Smooth muscle cell (in vitro differentiated cells): ENCODE data around the gene CUTA. TPM values are rescaled to one million over a fixed set of nuclear protein-coding genes. Genes with fewer than 3 reads are reported as not detected.

Experiments used
- DNase-seq: peaks from one replicate; lab custom pipeline; 2025; ENCODE audit not compliant: unreplicated experiment; lab: John Stamatoyannopoulos, UW
- H2AFZ ChIP-seq: fragments of 200-600 bp; sonication (generic); 2 replicates; pipeline ENCODE4 v1.6.0; 2016; ENCODE audit warnings: antibody characterized with exemption, low read depth, mild to moderate bottlenecking
- H3F3A ChIP-seq: fragments of 200-600 bp; sonication (generic); 2 replicates; pipeline ENCODE4 v1.6.0; 2017; ENCODE audit warnings: antibody characterized with exemption, low read depth
- H3K27ac ChIP-seq: fragments of 200-600 bp; sonication (generic); 2 replicates; pipeline ENCODE4 v1.5.1; 2016; ENCODE audit warnings: low read depth, mild to moderate bottlenecking
- H3K27me3 ChIP-seq: fragments of 200-600 bp; sonication (generic); 2 replicates; pipeline ENCODE4 v1.6.1; 2016; ENCODE audit warnings: low read depth, mild to moderate bottlenecking
- H3K36me3 ChIP-seq: fragments of 200-600 bp; sonication (generic); 2 replicates; pipeline ENCODE4 v1.5.1; 2016; ENCODE audit warnings: low read depth
- H3K4me1 ChIP-seq: fragments of 200-600 bp; sonication (generic); 2 replicates; pipeline ENCODE4 v1.5.1; 2016; ENCODE audit warnings: low read depth
- H3K4me2 ChIP-seq: fragments of 200-600 bp; sonication (generic); 2 replicates; pipeline ENCODE4 v1.6.0; 2016; ENCODE audit warnings: mild to moderate bottlenecking
- H3K4me3 ChIP-seq: fragments of 200-600 bp; sonication (generic); 2 replicates; pipeline ENCODE4 v1.5.1; 2016; ENCODE audit warnings: mild to moderate bottlenecking
- H3K79me2 ChIP-seq: fragments of 200-600 bp; sonication (generic); 2 replicates; pipeline ENCODE4 v1.6.0; 2016; ENCODE audit warnings: low read depth, mild to moderate bottlenecking
- H3K9ac ChIP-seq: fragments of 200-600 bp; sonication (generic); 2 replicates; pipeline ENCODE4 v1.6.0; 2016; ENCODE audit warnings: low read depth
- H3K9me3 ChIP-seq: fragments of 200-600 bp; sonication (generic); replicated peaks from 2 replicates; pipeline ENCODE4 v1.5.1; 2016; ENCODE audit warnings: low read depth
- H4K20me1 ChIP-seq: fragments of 200-600 bp; sonication (generic); 2 replicates; pipeline ENCODE4 v1.6.0; 2016; ENCODE audit warnings: low read depth
- WGBS: methylation state at CpG from one replicate; pipeline ENCODE4 v1.1.7; 2016; ENCODE audit warnings: low lambda C conversion rate; 5-methylcytosine and 5-hydroxymethylcytosine counted together
- polyA plus RNA-seq: library from polyadenylated mRNA; unstranded; fragments of >200 nt; fragmentation: Nextera tagmentation; extraction: Ambion mirVana; gene quantifications from 2 replicates; pipeline ENCODE4 v1.2.1, GENCODE V29; 2016
- total RNA-seq: library from RNA; depleted of rRNA; stranded (reverse); fragments of >200 nt; gene quantifications from 2 replicates; pipeline ENCODE4 v1.2.3, GENCODE V29; 2014
- TF ChIP-seq, protein P1 (sequence below): fragments of 200-600 bp; sonication (generic); IDR thresholded peaks from 2 replicates; pipeline ENCODE4 v1.5.1; 2017; ENCODE audit warnings: borderline replicate concordance, mild to moderate bottlenecking, antibody characterized with exemption; ENCODE audit not compliant: insufficient read depth, poor library complexity, severe bottlenecking

CUTA gene
- total and polyA plus RNA-seq, 2 experiments from 2014 or later: 173 to 289 TPM

DNA sequence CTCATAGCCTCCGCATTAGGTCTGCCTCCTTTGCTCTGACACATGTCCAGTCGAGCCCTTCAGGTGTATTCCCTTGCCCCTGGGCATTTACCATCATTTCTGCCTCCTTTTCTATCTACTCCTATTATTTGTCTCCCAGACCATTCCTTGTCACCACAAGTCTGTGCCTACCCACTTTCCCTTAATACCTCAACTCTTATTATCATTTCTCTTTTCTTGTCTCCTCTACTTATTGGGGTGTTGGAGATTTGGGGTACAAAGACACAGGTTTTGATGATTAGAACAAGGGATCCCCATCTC lies 3.4 kb upstream of the CUTA start:
- peaks cover 30% of the 10 kb centered on the region for H3K79me2 ChIP-seq
- H3K4me2 ChIP-seq: peak overlapping the region; percentile 88
- no peaks in the 10 kb centered on the region for H3K36me3 ChIP-seq
- peak overlapping the region; percentile 39 for H3K27ac ChIP-seq
- H3K9ac ChIP-seq: no peak overlapping the region
- DNase-seq: no peak
- no peaks in the 10 kb centered on the region for H3K27me3 ChIP-seq
- no peak overlapping the region for H2AFZ ChIP-seq
- WGBS: 85% methylated on average over 2 of the region's 2 CpGs
- H3K4me3 ChIP-seq: no peak overlapping the region
- H3F3A ChIP-seq: peaks cover 23% of the 10 kb centered on the region
- no peaks in the 10 kb centered on the region for H3K9me3 ChIP-seq
- no peaks in the 10 kb centered on the region for H4K20me1 ChIP-seq
- TF ChIP-seq, protein P1, sequence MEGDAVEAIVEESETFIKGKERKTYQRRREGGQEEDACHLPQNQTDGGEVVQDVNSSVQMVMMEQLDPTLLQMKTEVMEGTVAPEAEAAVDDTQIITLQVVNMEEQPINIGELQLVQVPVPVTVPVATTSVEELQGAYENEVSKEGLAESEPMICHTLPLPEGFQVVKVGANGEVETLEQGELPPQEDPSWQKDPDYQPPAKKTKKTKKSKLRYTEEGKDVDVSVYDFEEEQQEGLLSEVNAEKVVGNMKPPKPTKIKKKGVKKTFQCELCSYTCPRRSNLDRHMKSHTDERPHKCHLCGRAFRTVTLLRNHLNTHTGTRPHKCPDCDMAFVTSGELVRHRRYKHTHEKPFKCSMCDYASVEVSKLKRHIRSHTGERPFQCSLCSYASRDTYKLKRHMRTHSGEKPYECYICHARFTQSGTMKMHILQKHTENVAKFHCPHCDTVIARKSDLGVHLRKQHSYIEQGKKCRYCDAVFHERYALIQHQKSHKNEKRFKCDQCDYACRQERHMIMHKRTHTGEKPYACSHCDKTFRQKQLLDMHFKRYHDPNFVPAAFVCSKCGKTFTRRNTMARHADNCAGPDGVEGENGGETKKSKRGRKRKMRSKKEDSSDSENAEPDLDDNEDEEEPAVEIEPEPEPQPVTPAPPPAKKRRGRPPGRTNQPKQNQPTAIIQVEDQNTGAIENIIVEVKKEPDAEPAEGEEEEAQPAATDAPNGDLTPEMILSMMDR: no peak
- peaks cover 44% of the 10 kb centered on the region for H3K4me1 ChIP-seq

DNA sequence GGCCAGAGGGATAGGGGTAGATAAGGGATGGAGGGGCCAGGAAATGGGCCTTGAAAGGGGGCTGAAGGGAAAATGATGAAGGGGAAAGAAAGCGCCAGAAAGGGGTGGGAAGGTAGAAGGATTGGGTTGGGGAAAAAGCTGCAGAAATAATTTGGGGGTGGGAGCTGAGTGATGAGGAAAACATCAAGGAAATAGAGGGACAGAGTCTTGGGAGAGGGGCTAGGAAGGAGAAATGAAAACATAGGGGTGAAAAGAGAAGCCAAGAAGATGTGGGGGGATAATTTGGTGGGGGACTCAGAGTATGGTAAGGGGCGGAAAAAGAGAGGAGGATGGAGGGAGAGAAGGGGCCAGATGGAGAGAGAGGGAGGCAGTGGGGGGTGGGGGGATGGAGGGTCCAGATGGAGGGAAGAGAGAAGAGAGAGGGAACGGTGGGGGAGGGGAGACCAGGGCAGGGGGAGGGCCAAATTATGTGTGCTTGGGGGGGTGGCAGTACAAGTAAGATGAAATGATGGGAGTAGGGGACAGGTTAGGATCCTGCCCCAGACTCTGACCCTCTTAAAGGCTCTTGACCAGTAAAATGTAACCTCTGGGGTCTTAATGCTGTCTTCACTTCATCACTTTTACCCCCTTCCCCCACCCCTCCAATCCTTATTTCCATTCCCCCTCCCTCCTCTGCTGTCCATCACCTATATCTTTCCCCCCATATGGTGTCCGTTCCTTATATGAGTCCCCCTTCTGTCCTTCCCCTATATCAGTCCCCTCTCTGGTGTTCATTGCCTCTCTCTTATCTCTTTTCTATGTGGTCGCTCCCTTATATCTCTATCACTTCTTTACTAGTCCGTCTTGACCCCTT lies 2.8 kb upstream of the CUTA start:
- H3K79me2 ChIP-seq: peaks cover 36% of the 10 kb centered on the region
- H2AFZ ChIP-seq: no peak overlapping the region
- 43% methylated on average over 3 of the region's 6 CpGs for WGBS

DNA sequence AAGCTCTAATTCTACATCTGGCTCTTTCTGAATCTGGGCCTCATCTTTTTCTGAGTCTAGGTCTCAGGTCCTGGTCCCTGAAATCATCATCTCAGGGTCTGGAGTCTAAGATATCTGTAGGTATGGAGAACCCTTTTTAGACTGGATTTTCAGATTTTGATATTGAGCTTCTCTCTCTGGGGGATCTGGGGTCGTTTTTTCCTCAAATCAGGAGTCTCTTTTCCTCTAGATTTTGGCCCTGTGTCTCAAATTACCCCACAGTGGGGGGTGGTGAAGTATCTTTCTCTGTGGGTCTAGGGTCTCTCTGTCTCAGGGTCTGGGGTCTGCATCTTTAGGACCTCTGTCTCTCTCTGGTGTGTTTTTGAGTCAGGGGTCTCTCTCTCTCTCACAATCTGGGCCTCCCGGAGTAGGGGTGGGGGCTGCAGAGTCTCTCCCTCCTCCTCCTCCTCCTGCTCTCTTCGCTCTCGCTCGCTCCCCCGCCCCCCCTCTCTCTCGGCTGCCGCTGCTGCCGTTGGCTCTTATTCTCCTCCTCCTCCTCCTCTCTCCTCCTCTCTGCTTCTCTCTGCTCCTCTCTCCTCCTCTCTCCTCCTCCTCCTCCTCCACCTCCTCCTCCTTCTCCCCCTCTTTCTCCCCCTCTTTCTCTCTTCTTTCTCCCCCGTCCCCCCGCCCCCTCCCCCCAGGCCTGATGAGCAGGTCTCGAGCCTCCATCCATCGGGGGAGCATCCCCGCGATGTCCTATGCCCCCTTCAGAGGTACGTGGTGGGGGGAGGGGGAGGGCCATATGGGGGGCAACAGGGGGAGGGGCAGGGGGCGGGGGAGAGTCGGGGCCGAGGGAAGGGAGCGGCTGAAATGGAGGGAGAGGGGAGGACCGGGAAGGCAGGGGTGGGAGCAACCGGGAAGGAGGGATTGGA lies 1.9 kb upstream of the CUTA start, which contains the start of gene SYNGAP1:
Gene SYNGAP1, plus strand, starts transcription at position 486 of the 911 bp plus-strand sequence. Its CDS starts 200 bp downstream, at position 686.
- Histone ChIP-seq H2AFZ (no peak within 1 kb of the TSS), H3F3A (peaks cover 18% of the 10 kb centered on the region), H3K9ac (peak within 1 kb of the TSS; percentile 96), H4K20me1 (peaks cover 8% of the 10 kb centered on the region), H3K9me3 (no peaks in the 10 kb centered on the region), H3K4me2 (peak within 1 kb of the TSS; percentile 88), H3K4me1 (peaks cover 44% of the 10 kb centered on the region), H3K27me3 (no peaks in the 10 kb centered on the region), H3K79me2 (peaks cover 45% of the 10 kb centered on the region), H3K36me3 (no peaks in the 10 kb centered on the region), H3K27ac (peak within 1 kb of the TSS; percentile 99), H3K4me3 (peak within 1 kb of the TSS; percentile 54)
- TF ChIP-seq, protein P1: no peak
- no peak for DNase-seq
- 5% methylated on average over 2 of the region's 22 CpGs for WGBS

More for the DNA sequence above, 2.8 kb upstream of the CUTA start:
- Histone ChIP-seq H3K9ac (peak overlapping the region; percentile 96), H3K36me3 (no peaks in the 10 kb centered on the region), H3K4me3 (peak overlapping the region; percentile 54), H3K27ac (peak overlapping the region; percentile 39), H3K27me3 (no peaks in the 10 kb centered on the region), H4K20me1 (peaks cover under 1% of the 10 kb centered on the region), H3K4me2 (peak overlapping the region; percentile 88), H3F3A (peaks cover 23% of the 10 kb centered on the region), H3K4me1 (peaks cover 48% of the 10 kb centered on the region), H3K9me3 (no peaks in the 10 kb centered on the region)
- TF ChIP-seq, protein P1: no peak
- no peak for DNase-seq
